ENCODE measurements around the gene ZNF33B.

Gene ZNF33B

GRCh38 chr10:42553064-42553407, 85.3 kb downstream of the ZNF33B start:
- no peaks in the 10 kb centered on the region for H3K27me3 ChIP-seq (ENCODE audit: control insufficient read depth, low read length)

DNA sequence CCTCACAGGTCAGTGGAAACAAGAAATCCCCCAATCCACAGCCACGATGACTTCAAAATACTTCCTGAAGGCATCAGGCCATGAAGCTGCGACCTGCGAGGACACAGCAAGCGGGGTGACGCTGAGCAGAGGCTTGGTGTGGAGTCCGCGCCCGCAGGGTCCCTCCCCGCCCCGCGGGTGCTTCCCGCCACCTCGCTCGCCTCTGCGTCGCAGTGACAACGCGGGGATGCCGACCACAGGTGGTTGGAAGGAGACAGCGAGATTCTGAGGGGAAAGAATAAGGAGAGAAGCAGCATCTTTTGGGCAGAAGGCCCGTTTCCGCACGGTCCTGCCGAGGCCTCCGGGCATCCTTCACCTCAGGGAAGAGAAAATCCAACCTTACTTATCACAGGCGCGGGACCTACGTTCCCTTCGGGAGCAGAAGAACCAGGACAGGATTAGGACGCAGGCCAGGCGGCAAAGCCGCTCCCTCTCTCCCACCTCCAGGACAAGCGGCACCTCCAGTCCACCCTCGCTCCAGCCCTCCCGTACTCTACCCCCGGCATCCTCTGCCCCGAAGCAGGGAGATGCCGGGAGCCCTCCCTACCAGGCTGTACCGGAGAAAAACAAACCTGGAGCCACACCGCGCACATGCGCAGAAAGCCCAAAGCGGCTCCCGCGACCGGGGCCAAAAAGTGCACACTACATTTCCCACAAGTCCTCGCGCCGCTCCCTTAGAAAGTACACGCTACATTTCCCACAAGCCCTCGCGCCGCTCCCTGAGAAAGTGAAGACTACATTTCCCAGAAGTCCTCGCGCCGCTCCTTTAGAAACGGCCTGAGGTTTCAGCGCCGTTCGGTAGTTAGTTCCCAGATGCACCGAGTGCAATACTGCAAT, 85.9 kb downstream of the ZNF33B start:
- Histone ChIP-seq H3K4me3 (ENCODE audit: low read length) (peak overlapping the region; percentile 93), H3K9me2 (replicated peaks; ENCODE audit: control insufficient read depth, low read length) (no peaks in the 10 kb centered on the region), H3K79me2 (ENCODE audit: control insufficient read depth, low read length) (peaks cover 47% of the 10 kb centered on the region), H3K27ac (ENCODE audit: low read depth, low read length) (peak overlapping the region; percentile 30), H3K9me3 (ENCODE audit: control insufficient read depth, insufficient read depth, low read length) (no peaks in the 10 kb centered on the region), H4K20me1 (ENCODE audit: control insufficient read depth, insufficient read depth, low read depth, low read length) (no peaks in the 10 kb centered on the region), H3K4me1 (ENCODE audit: control insufficient read depth, low read length) (peaks cover 27% of the 10 kb centered on the region), H3K27me3 (ENCODE audit: control insufficient read depth, low read length) (no peaks in the 10 kb centered on the region), H3K36me3 (ENCODE audit: control insufficient read depth, low read length) (peaks cover 44% of the 10 kb centered on the region), H3K4me2 (ENCODE audit: low read length) (peak overlapping the region; percentile 100), H3F3A (ENCODE audit: control insufficient read depth, insufficient read depth) (no peaks in the 10 kb centered on the region)
- TF ChIP-seq CTCF (IDR thresholded peaks at IDR 0.05; ENCODE audit: low read depth, low read length, poor library complexity, severe bottlenecking) = no peak
- no peak for TF ChIP-seq EZH2phosphoT487 (IDR thresholded peaks at IDR 0.05; ENCODE audit: borderline replicate concordance, low read length)

More at GRCh38 chr10:42553064-42553407, 85.3 kb downstream of the ZNF33B start:
- no peak for TF ChIP-seq EZH2phosphoT487 (IDR thresholded peaks at IDR 0.05; ENCODE audit: borderline replicate concordance, low read length)
- H3K9me2 ChIP-seq (replicated peaks; ENCODE audit: control insufficient read depth, low read length) = no peaks in the 10 kb centered on the region
- peaks cover 38% of the 10 kb centered on the region for H3K36me3 ChIP-seq (ENCODE audit: control insufficient read depth, low read length)
- H3K4me3 ChIP-seq (ENCODE audit: low read length) = peak overlapping the region; percentile 93
- peak overlapping the region; percentile 100 for H3K4me2 ChIP-seq (ENCODE audit: low read length)
- H3K4me1 ChIP-seq (ENCODE audit: control insufficient read depth, low read length) = peaks cover 27% of the 10 kb centered on the region
- H3K27ac ChIP-seq (ENCODE audit: low read depth, low read length) = no peak overlapping the region
- no peaks in the 10 kb centered on the region for H4K20me1 ChIP-seq (ENCODE audit: control insufficient read depth, insufficient read depth, low read depth, low read length)
- no peaks in the 10 kb centered on the region for H3K9me3 ChIP-seq (ENCODE audit: control insufficient read depth, insufficient read depth, low read length)
- no peaks in the 10 kb centered on the region for H3F3A ChIP-seq (ENCODE audit: control insufficient read depth, insufficient read depth)
- H3K79me2 ChIP-seq (ENCODE audit: control insufficient read depth, low read length) = peaks cover 40% of the 10 kb centered on the region

GRCh38 chr10:42551582-42552187, 86.7 kb downstream of the ZNF33B start:
- H3K79me2 ChIP-seq (ENCODE audit: control insufficient read depth, low read length) = peaks cover 53% of the 10 kb centered on the region
- TF ChIP-seq CTCF (IDR thresholded peaks at IDR 0.05; ENCODE audit: low read depth, low read length, poor library complexity, severe bottlenecking) = no peak
- TF ChIP-seq EZH2phosphoT487 (IDR thresholded peaks at IDR 0.05; ENCODE audit: borderline replicate concordance, low read length) = no peak

GRCh38 chr10:42549851-42550250, 88.5 kb downstream of the ZNF33B start:
- TF ChIP-seq CTCF (IDR thresholded peaks at IDR 0.05; ENCODE audit: low read depth, low read length, poor library complexity, severe bottlenecking) = no peak
- no peak for TF ChIP-seq EZH2phosphoT487 (IDR thresholded peaks at IDR 0.05; ENCODE audit: borderline replicate concordance, low read length)
- Histone ChIP-seq H3K36me3 (ENCODE audit: control insufficient read depth, low read length) (peaks cover 59% of the 10 kb centered on the region), H3K4me2 (ENCODE audit: low read length) (peak overlapping the region; percentile 100)

More at GRCh38 chr10:42551582-42552187, 86.7 kb downstream of the ZNF33B start:
- H3K4me2 ChIP-seq (ENCODE audit: low read length) = peak overlapping the region; percentile 100
- H3K9me3 ChIP-seq (ENCODE audit: control insufficient read depth, insufficient read depth, low read length) = no peaks in the 10 kb centered on the region
- H4K20me1 ChIP-seq (ENCODE audit: control insufficient read depth, insufficient read depth, low read depth, low read length) = no peaks in the 10 kb centered on the region
- H3K4me1 ChIP-seq (ENCODE audit: control insufficient read depth, low read length) = peaks cover 27% of the 10 kb centered on the region
- H3F3A ChIP-seq (ENCODE audit: control insufficient read depth, insufficient read depth) = no peaks in the 10 kb centered on the region
- no peaks in the 10 kb centered on the region for H3K9me2 ChIP-seq (replicated peaks; ENCODE audit: control insufficient read depth, low read length)
- H3K27ac ChIP-seq (ENCODE audit: low read depth, low read length) = peak overlapping the region; percentile 30
- H3K4me3 ChIP-seq (ENCODE audit: low read length) = peak overlapping the region; percentile 93
- peaks cover 50% of the 10 kb centered on the region for H3K36me3 ChIP-seq (ENCODE audit: control insufficient read depth, low read length)
- no peaks in the 10 kb centered on the region for H3K27me3 ChIP-seq (ENCODE audit: control insufficient read depth, low read length)

More at GRCh38 chr10:42549851-42550250, 88.5 kb downstream of the ZNF33B start:
- H3K9me3 ChIP-seq (ENCODE audit: control insufficient read depth, insufficient read depth, low read length) = no peaks in the 10 kb centered on the region
- H4K20me1 ChIP-seq (ENCODE audit: control insufficient read depth, insufficient read depth, low read depth, low read length) = no peaks in the 10 kb centered on the region
- no peaks in the 10 kb centered on the region for H3K27me3 ChIP-seq (ENCODE audit: control insufficient read depth, low read length)
- H3K27ac ChIP-seq (ENCODE audit: low read depth, low read length) = no peak overlapping the region
- no peaks in the 10 kb centered on the region for H3F3A ChIP-seq (ENCODE audit: control insufficient read depth, insufficient read depth)
- no peak overlapping the region for H3K4me3 ChIP-seq (ENCODE audit: low read length)
- H3K4me1 ChIP-seq (ENCODE audit: control insufficient read depth, low read length) = peaks cover 27% of the 10 kb centered on the region
- H3K9me2 ChIP-seq (replicated peaks; ENCODE audit: control insufficient read depth, low read length) = no peaks in the 10 kb centered on the region
- H3K79me2 ChIP-seq (ENCODE audit: control insufficient read depth, low read length) = peaks cover 65% of the 10 kb centered on the region

Measured in DOHH2 (cell line).